Stimulated activated CD4-positive, alpha-beta T cell treated with anti-CD3 and anti-CD28 coated beads, Interleukin-1b, Interleukin-23, amount 100 ng/mL, for 4 hours (primary cell): ENCODE data around the gene SLC22A12.

ENCODE experiments used
- DNase-seq, 2 donors: peaks; one replicate each; pipeline ENCODE4 v3.0.0-alpha.2; 2020; ENCODE audit warnings: low read depth in 2 of 2

Gene SLC22A12

DNA sequence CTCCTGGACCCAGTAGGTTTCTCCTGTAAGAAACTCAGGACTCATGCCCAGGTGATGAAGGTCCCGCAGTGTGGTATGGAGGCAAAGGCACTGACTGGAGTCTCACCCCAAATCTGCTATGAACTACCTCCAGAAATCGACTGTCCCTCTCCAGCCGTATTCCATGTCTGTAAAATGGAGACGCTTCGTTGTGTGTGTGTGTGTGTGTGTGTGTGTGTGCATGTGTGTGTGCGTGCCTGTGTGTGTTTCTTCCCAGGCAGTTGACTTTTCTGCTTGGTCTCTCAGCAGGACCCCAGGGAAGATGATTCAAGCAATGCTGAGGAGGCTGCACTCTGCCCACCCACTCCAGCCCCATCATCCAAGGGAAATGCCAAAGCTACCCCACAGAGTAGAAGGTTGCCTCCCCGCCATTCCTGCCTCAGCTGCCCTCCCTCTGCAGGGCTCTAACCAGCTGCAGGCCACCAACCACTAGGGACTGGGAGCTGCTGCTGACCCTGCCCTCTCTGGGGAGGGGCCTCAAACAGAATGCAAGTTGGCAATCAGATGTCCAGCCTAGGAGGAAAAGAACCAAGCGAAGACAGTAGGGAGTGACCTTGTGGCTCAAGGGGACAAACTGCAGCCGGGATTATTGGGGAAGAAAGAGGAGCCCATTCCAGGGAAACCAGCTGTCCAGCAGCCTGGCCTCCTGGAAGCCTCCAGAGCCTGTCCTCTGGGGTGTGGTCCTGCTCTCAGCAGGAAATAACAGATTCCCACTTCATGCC is 56.2 kb downstream of the SLC22A12 start:
- DNase-seq: no peak

DNA sequence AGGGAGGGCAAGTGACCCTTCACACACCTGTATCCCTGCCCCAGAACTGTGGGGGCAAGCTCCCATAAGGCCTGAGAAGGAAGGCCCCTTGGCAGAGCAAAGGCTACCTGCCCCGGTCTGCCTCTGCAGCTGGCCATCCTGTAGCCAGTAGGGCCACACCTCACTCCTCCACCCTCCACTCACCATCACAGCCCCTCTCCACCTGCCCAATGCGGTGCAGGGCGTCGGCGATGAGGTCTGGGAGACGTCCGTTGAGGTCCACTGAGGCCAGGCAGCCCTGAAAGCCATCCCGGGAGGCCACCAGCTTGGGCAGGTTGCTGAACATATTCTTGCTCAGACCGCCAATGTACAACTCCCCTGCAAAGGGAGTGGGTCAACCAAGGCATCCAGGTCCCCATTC is 57.5 kb downstream of the SLC22A12 start:
- DNase-seq: no peak

DNA sequence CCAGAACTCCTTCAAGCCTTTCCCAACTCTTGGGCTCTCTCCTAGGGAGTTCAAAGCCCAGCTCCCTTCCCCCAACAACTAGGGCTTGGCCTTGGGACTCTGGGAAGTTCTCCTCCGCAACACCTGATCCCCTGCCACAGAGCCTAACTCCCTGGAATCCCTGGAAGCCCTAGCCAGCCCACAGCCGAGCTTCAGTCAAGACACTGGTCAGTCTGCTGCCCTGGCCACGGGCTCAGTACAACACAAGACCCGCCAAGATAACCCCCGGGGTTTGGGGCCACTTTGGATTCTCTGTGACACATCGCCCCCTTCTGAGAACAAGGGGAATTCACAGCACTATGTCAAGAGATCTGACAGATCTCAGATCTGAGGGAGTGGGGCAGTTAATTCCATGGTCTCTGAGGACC is 58.3 kb downstream of the SLC22A12 start:
- no peak for DNase-seq

DNA sequence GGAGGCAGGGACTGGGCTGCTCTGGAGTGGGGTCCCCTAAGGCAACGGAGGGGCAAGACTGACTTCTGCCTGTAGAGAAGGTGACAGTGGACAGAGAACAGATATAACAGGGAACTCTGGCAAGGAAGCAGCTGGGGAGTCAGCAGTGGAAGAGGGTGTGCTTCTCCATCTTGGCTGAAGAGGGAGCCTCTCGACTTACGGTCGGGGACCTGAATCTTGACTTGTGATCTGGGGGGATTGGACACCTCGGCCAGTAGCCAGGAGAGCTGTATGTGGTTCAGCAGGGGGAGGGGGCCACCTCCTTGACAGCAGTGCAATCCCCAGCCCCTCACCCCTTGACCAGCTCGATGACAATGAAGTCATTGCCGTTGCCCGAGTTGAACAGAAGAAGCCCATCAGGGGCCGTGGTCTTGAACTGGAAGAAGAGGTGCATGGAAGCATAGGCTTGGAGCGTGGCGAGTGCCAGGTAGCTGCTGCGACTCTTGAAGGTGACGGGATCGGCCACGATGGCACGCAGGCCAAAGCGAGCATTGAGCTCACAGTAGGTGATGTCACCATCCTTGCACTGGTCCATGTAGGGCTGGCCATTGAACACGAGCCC is 60.0 kb downstream of the SLC22A12 start:
- DNase-seq: no peak
